KMS-11 (cell line): ENCODE results near the gene APBA2.

ENCODE experiments used
- H2AFZ ChIP-seq: fragments of 200-600 bp; sonication (generic); 2 replicates; pipeline ENCODE4 v1.6.1; 2016; ENCODE audit warnings: antibody characterized with exemption, mixed run types, low read depth
- H3K27ac ChIP-seq: fragments of 200-600 bp; sonication (generic); 2 replicates; pipeline ENCODE4 v1.6.1; 2016; ENCODE audit warnings: mild to moderate bottlenecking, mixed run types
- H3K27me3 ChIP-seq: fragments of 200-600 bp; sonication (generic); 2 replicates; pipeline ENCODE4 v1.6.1; 2017; ENCODE audit warnings: mild to moderate bottlenecking, low read depth, mixed run types, moderate library complexity; ENCODE audit not compliant: insufficient read depth
- H3K36me3 ChIP-seq: fragments of 200-600 bp; sonication (generic); 2 replicates; pipeline ENCODE4 v1.6.1; 2017; ENCODE audit warnings: mild to moderate bottlenecking, mixed run types; ENCODE audit not compliant: insufficient read depth
- H3K4me1 ChIP-seq: fragments of 200-600 bp; sonication (generic); 2 replicates; pipeline ENCODE4 v1.6.1; 2016; ENCODE audit warnings: mild to moderate bottlenecking, low read depth, mixed run types; ENCODE audit not compliant: poor library complexity, severe bottlenecking
- H3K4me2 ChIP-seq: fragments of 200-600 bp; sonication (generic); 2 replicates; pipeline ENCODE4 v1.7.0; 2016; ENCODE audit warnings: mild to moderate bottlenecking, mixed run types
- H3K4me3 ChIP-seq: fragments of 200-600 bp; sonication (generic); IDR thresholded peaks from 2 replicates; pipeline ENCODE4 v1.6.1; 2017; ENCODE audit warnings: low read depth, low read length, mixed read lengths; ENCODE audit not compliant: insufficient read depth
- H3K79me2 ChIP-seq: fragments of 200-600 bp; sonication (generic); 2 replicates; pipeline ENCODE4 v1.6.1; 2016; ENCODE audit warnings: low read depth, mixed run types; ENCODE audit not compliant: insufficient read depth
- H3K9ac ChIP-seq: fragments of 200-600 bp; sonication (generic); 2 replicates; pipeline ENCODE4 v1.6.1; 2016; ENCODE audit warnings: mild to moderate bottlenecking, mixed run types
- H4K20me1 ChIP-seq: fragments of 200-600 bp; sonication (generic); 2 replicates; pipeline ENCODE4 v1.6.1; 2016; ENCODE audit warnings: mild to moderate bottlenecking, mixed run types; ENCODE audit not compliant: insufficient read depth
- TF ChIP-seq, protein P1 (sequence below): fragments of 200-600 bp; sonication (generic); conservative IDR thresholded peaks from 2 replicates; pipeline ENCODE4 v1.6.1; 2017; ENCODE audit warnings: low read depth, mild to moderate bottlenecking, antibody characterized with exemption, low read length, moderate library complexity, mixed read lengths

Gene APBA2

DNA sequence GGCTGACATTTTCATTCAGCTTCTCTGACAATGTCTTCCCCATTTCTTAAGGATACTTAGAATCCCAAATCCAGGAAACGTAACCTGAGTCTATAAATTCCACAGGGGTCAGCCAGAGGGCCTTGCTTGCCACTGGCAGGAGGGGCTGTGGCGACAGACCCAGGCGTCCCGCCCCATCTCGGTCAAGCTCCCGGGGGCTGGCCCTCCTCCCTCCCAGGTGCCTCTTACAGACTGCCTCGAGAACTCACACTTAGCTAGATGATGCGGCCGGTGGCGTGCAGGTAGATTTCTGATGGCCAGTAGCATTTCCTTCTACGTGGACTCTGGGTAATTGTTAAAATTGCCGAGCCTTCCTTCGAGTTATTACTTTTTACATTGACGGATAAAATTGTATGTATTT, 211.4 kb downstream of the APBA2 start:
- no peak overlapping the region for H2AFZ ChIP-seq
- no peaks in the 10 kb centered on the region for H4K20me1 ChIP-seq
- no peak overlapping the region for H3K9ac ChIP-seq
- H3K27me3 ChIP-seq, result no peaks in the 10 kb centered on the region
- H3K27ac ChIP-seq, result no peak overlapping the region
- H3K4me1 ChIP-seq, result no peaks in the 10 kb centered on the region
- TF ChIP-seq, protein P1, sequence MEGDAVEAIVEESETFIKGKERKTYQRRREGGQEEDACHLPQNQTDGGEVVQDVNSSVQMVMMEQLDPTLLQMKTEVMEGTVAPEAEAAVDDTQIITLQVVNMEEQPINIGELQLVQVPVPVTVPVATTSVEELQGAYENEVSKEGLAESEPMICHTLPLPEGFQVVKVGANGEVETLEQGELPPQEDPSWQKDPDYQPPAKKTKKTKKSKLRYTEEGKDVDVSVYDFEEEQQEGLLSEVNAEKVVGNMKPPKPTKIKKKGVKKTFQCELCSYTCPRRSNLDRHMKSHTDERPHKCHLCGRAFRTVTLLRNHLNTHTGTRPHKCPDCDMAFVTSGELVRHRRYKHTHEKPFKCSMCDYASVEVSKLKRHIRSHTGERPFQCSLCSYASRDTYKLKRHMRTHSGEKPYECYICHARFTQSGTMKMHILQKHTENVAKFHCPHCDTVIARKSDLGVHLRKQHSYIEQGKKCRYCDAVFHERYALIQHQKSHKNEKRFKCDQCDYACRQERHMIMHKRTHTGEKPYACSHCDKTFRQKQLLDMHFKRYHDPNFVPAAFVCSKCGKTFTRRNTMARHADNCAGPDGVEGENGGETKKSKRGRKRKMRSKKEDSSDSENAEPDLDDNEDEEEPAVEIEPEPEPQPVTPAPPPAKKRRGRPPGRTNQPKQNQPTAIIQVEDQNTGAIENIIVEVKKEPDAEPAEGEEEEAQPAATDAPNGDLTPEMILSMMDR, result no peak
- H3K4me2 ChIP-seq, result no peak overlapping the region
- H3K79me2 ChIP-seq, result no peaks in the 10 kb centered on the region
- H3K36me3 ChIP-seq, result no peaks in the 10 kb centered on the region
- H3K4me3 ChIP-seq, result no peak overlapping the region

DNA sequence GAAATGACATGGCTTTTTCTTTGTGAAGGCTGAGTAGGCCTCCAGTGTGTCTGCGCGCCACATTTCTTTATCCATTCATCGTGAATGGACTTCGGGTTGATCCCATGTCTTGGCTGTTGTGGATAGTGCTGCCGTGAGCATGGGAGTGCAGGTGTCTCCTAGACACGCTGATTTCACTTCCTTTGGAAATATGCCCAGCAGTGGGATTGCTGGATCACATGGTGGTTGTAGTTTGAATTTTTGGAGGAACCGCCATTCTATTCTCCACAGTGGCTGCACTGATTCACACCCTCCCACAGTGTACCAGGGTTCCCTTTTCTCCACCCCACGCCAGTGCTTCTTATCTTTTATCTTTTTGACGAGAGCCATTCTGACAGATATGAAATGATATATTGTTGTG, 212.2 kb downstream of the APBA2 start:
- Histone ChIP-seq H3K79me2 (no peaks in the 10 kb centered on the region), H3K36me3 (no peaks in the 10 kb centered on the region), H2AFZ (no peak overlapping the region), H3K4me3 (no peak overlapping the region), H3K4me2 (no peak overlapping the region), H3K9ac (no peak overlapping the region), H4K20me1 (no peaks in the 10 kb centered on the region), H3K4me1 (no peaks in the 10 kb centered on the region), H3K27me3 (no peaks in the 10 kb centered on the region), H3K27ac (no peak overlapping the region)
- TF ChIP-seq, protein P1, result no peak

- Histone ChIP-seq H3K36me3 (no peaks in the 10 kb centered on the region), H4K20me1 (no peaks in the 10 kb centered on the region), H3K4me2 (no peak overlapping the region), H3K4me1 (no peaks in the 10 kb centered on the region), H3K79me2 (no peaks in the 10 kb centered on the region), H3K9ac (no peak overlapping the region), H3K27me3 (no peaks in the 10 kb centered on the region), H3K4me3 (no peak overlapping the region), H3K27ac (no peak overlapping the region), H2AFZ (no peak overlapping the region)
- TF ChIP-seq, protein P1, result no peak
Measured at GRCh38 chr15:29098652-29099051, 212.9 kb downstream of the APBA2 start.

GRCh38 chr15:29099131-29099880, 213.5 kb downstream of the APBA2 start:
- TF ChIP-seq, protein P1, result no peak
- Histone ChIP-seq H3K27ac (no peak overlapping the region), H3K9ac (no peak overlapping the region)

More at GRCh38 chr15:29099131-29099880, 213.5 kb downstream of the APBA2 start:
- Histone ChIP-seq H2AFZ (no peak overlapping the region), H3K27me3 (no peaks in the 10 kb centered on the region), H3K4me3 (no peak overlapping the region), H3K4me1 (no peaks in the 10 kb centered on the region), H3K4me2 (no peak overlapping the region), H3K36me3 (no peaks in the 10 kb centered on the region), H4K20me1 (no peaks in the 10 kb centered on the region), H3K79me2 (no peaks in the 10 kb centered on the region)
